ENCODE measurements around the gene CMC4.

CMC4 gene, protein sequence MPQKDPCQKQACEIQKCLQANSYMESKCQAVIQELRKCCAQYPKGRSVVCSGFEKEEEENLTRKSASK

DNA sequence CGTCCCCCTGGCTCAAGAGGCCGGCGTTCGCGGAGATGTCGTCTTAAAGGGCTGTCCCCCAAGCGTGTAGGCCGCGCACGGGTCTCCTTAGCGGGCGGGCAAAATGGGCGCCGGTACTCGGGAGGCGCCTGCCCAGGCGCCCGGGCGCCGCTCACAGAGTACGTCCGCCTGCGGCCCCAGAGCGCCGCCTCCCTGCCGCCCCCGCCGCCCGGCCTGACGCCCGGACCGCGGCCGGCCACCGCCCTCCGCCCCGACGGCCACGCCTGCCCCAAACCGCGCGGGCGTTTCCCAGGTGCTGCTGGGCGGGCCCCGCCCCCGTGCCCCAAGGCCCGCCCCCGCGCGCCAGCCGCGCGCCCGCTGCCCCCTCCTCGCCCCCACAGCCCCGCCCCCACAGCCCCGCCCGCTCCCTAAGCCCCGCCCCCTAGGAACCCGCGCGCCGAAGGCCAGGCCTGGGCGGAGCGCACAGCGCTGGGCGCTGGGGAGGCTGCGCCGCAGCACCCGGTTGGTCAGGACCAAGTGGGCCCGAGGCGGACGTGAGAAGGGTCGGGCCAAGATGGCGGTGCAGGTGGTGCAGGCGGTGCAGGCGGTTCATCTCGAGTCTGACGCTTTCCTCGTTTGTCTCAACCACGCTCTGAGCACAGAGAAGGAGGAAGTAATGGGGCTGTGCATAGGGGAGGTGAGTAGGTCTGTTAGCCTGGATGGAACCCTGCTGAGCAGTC is at the start of gene CMC4, which contains the start of the genes BRCC3 and MTCP1:
Gene CMC4 (minus strand): TSS at position 162 of the 719 bp plus-strand sequence. CDS start 7,113 bp downstream, outside the sequence.
Gene BRCC3 (plus strand): TSS at position 534 of the 719 bp plus-strand sequence. CDS start 20 bp downstream, at position 554.
Gene MTCP1 (minus strand): TSS at position 162 of the 719 bp plus-strand sequence. CDS start 5,126 bp downstream, outside the sequence.
- DNase-seq (ENCODE audit: low read depth), result peak; percentile 24

DNA sequence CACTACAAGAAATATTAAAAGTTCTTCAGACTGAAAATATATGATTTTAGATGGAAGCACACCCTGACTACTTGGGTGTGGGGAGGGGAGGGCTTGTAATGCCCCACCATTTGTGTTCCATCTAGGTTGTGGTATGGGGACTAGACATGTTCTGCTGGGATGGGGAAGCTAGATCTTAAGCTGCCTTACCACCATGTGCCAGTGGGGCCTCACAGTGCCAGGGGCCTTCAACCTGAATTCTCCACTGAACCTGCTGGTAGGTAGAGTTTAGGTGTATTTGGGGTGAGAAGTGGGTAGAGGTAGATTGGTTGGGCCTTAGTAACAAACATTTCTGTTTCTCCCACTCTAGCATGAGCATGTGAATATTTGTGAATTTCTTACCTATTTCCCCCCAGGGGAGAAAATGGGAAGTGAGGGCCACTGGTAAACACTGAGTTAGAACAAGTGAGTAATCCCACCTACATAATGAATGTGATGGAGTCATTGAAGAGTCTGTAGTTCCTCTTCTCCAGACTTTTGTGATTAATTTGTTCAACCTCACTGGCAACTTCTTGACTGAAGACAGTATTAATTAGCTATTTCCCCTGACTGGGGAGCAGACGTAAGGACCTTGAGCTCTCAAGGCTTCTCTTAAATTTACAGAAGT is 44.4 kb upstream of the CMC4 start:
- DNase-seq (ENCODE audit: low read depth), result no peak

DNA sequence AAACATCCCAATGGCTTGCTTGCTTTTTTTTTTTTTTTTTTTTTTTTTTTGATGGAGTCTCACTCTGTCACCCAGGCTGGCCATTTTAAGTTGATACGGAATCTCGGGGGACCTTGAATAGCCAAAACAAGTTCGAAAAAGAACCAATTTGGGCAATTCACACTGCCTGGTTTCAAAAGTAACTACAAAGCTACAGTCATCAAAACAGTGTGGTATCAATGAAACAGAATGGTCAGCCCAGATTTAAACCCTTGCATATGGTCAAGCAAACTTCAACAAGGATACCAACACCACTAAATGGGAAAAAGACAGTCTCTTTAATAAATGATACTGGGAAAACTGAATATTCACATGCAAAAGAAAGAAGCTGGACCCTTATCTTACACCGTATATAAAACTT is 42.2 kb upstream of the CMC4 start:
- no peak for DNase-seq (ENCODE audit: low read depth)

DNA sequence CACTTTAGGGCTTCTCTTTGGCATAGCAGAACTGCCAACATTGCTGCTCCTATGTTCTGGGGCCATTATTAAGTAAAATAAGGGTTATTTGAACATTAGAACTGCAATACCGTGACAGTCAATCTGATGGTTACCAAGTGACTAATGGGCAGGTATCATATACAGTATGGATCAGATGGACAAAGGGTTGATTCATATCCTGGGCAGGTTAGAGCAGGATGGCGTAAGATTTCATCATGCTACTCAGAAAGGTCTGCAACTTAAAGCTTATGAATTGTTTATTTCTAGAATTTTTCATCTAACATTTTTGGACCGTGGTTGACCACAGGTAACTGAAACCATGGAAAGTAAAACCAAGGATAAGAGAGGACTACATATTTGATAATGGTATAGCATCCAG is 41.2 kb upstream of the CMC4 start:
- DNase-seq (ENCODE audit: low read depth), result peak; percentile 2

DNA sequence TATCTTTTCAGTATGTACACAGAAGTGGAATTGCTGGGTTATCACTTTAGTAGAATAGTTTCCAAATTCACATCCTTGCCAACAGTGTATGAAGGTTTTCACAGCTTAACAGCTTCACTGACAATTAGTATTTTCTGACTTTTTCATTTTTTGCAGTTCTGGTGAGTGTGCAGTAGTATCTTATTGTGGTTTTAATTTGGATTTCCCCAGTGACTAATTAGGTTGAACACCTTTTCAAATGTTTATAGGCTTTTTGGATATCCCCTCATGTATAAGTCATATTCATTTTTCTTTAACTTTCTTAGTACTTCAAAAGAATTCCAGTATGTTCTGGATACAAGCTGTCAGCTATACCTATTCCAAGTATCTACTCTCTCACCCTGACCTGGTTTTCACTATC is 37.5 kb upstream of the CMC4 start:
- DNase-seq (ENCODE audit: low read depth), result no peak

DNA sequence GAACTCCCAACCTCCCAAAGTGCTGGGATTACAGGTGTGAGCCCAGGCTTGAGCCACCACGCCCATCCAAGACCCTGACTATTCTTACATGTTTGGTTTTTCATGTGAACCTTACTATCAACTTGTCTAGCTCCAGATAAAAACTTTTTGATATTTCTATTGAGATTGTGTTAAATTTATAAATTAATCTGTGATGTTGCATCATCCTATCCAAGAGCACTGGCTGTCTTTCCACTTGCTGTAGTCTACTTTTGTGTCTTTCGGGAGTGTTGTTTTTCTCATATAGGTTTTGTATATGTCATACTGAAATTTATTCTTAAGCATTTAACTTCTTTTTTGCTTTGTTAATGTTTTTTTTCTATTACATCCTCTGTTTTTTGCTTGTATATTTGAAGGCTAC is 35.0 kb upstream of the CMC4 start:
- DNase-seq (ENCODE audit: low read depth), result no peak

DNA sequence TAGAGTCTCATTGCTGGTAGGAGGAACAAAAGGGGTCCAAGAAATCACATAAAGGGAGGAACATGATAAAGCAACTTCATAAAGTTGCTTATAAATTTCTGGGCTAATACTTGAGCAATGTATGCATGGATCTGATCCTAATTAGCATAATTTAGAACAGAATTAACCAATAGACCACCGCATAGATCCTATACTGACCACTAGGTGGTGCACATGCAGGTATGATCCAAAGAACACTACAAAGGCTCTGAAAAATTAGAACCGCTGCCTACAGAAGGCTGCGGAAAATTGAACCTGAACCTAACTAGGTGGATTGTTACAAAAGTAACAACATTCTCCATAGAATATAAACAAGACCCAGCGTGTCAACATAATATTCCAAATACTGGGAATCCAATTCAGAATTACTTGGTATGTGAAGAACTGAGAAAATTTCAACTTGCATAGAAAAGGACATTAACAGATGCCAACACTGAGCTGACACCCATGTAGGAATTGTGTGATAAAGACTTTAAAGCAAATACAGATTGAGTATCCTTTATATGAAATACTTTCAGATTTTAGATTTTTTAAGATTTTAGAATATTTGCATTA is 23.6 kb upstream of the CMC4 start:
- DNase-seq (ENCODE audit: low read depth), result no peak

DNA sequence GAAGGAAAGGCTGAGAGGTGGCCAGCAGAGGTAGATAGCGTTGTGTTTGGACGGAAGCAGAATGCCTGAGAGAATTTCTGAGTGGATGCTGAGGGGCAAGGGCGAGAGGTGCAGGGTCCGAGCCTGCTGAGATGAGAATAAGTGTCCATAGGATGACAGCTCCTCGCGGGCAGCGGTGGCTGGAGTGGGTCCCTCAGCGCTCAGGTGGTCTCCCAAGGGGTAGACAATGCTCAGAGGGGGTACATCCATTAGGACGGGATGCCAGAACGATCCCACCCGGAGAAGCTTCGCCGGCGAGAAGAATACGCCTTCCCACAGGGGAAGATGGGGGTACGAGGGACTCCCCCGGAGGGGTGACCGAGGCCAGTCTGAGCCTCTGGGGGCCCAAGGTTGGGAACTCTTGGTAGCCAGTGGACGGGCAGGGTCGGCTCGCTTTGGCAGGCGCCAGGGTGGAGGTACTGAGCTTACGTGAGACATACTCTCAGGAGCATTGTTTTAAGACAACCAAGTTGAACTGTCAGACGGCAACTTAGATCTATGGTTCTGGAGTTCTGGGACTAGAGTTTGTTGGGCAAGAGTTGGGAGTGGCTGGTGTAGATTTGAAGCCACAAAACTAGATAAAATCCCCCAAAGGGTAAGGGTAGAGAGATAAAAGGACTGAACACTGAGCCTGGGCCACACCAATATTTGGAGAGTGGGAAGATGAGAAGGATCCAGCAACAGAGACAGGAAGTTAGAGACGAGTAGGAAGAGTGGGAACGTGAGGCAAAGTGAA is 16.2 kb upstream of the CMC4 start:
- no peak for DNase-seq (ENCODE audit: low read depth)

DNA sequence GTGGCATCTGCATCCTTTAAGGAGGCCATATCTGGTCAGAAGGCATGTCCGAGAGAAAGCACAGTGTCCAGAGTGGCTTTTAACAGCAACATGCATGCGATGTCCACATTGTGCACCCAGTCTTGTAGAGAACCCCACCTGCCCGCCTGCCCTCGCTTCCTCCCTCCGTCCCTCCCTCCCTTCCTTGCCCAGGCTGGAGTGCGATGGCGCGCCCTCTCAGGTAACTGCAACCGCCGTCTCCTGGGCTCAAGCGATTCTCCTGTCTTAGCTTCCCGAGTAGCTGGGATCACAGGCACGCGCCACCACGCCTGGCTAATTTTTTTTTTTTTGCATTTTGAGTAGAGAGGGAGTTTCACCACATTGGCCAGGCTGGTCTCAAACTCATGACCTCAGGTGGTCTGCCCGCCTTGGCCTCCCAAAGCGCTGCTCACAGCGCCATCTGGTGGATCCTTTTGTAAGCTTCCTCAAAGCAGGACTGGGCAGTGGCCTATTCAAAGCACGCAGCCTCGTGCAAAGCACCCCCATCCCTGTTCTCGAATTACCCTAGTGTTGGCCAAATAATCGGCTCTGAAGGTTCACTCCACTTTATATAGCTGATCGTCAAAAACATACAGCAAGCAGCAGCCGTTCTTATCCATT is 15.4 kb upstream of the CMC4 start:
- no peak for DNase-seq (ENCODE audit: low read depth)

DNA sequence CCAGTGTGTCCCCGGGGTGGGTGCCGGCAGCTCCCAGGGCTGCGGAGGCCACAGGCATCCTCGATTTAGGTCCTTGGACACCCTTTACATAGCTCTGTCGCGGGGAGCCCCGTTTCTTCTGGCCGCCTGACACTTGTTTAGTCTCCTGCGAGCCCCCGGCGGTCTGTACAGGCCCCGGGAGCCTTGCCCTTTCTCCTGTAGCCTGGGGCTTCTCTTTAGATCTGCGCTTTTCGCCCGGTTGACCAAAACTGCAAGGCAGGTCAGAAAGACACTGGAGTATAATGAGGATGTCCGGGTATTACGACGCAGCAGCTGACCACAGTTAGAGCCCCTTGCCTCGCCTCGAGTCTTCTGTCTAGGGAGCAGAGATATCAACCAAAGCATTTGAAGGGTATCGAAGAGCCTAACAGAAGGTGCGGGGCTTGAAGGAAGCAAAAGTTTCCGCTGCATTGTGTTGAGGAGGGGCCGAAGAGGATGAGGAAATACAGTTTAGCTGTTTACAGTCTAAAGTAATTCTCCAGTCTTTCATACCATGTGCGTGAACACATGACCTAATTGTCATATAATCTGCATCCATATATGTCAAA is 851 bp upstream of the CMC4 start:
- no peak for DNase-seq (ENCODE audit: low read depth)

DNA sequence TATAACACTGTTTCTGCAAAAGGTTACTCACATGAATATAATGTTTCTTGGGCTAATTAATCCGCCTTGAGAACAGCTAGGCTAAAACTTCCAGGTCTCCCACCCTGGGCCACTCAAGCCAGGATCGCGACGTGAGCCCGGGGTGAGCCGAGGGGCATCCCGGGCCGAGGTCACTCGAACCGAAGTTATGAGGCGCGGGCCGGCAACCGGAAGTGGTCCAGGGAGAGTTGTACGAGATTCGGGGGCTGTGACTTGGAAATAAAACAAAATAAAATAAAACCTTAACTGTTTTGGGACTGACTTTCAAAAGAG is 317 bp downstream of the CMC4 start:
- no peak for DNase-seq (ENCODE audit: low read depth)

DNA sequence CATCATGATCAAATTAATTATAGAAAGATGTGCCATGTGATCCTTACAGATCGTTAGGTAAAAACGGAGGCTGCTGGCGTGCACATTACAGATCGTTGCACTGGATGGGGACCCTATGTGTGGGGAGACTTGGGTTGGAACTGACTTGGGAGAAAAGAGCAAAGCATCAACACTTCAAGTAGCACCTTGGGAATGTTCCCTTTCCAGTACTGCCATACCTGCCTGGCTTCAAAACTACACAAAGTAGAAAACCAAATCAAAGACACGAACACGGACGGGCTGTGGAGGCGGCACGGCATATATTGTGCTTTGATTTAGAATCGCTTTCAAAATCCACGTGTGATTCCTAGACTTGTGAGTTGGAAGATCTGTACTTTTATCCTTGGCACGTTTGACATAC is 898 bp downstream of the CMC4 start:
- DNase-seq (ENCODE audit: low read depth), result no peak

DNA sequence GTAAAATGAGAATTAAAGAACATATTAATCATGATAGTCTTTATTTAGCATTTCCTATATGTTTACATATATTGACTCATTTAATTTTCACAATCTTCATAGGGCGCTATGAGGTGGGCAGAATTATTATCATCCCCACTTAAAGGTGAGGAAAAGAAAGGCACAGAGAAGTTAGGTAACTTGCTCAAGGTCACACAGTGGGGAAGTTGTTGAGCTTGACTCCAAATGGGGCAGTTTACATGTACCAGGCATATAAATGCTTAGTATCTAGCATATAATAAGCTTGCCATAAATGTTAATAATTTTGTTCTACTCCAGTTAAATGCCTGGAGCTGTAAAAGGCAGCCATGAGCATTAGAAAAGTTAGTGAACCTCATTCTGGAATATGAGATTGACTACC is 1.5 kb downstream of the CMC4 start:
- DNase-seq (ENCODE audit: low read depth), result no peak

DNA sequence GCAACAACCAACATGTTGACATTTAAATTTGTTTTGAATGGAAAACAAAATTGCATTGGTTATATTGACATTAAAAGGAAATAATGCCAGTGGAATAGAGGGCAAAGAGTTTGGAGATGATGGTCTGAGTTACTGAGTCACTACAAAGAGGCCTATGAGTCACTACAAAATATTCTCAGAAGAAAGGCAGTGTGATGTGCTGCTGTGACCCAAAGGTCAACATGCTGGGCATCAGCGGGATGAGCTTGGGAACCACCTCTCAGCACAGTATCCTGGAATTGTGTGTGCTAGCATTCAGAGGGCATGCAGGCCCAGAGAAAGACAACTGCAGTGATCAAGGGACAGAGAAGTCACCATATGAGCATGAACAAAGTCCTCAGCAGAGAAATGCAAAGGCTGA is 2.8 kb downstream of the CMC4 start:
- DNase-seq (ENCODE audit: low read depth), result peak; percentile 56

DNA sequence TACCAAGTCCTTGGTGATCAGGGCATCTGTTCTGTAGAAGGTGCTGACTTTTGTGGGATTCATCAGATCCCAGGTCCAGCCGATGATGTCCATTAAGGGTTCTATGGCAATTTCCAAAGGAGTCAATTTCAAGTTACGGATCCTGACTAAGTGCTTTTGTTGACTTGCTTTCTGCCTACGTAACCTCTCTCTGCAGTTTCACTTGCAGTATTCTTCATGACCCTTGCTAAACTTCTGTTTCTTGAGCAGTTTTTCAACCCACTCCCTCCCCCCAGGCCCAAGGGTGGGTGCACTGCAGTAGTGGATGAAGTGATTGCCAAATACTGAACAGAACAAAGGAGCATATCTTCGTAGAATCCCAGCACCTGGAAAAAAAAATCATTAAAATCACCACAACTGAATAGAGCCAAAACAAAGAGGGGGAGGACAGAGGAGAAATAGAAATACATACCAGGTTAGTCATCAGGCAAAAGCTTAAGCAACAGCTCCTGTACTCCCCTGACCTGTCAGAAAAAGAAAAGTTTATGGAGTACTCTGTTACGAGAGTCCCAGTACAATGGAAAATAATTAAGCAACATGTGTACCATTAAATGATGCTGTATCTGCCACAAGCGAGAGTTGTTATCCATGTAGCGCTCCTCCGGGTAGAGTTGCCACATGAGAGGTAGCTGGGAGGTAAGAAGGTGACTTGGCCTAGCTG is 5.8 kb downstream of the CMC4 start:
- peak; percentile 24 for DNase-seq (ENCODE audit: low read depth)

DNA sequence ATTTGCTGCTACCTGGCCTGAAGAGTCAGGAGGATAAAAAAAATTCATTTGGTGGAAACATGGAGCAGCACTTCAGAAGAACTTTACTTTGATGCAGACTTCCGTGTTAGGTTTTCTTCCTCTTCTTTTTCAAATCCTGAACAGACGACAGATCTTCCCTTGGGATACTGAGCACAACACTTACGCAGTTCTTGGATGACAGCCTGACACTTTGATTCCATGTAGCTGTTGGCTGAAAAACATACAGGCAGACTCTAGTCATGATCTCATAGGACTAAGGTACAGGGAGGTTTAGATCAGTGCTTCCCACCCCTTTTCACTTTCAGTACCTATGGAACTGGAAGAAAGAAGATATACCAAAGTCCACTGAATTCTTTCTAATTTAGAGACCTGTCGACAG is 9.2 kb downstream of the CMC4 start:
- DNase-seq (ENCODE audit: low read depth), result no peak

DNA sequence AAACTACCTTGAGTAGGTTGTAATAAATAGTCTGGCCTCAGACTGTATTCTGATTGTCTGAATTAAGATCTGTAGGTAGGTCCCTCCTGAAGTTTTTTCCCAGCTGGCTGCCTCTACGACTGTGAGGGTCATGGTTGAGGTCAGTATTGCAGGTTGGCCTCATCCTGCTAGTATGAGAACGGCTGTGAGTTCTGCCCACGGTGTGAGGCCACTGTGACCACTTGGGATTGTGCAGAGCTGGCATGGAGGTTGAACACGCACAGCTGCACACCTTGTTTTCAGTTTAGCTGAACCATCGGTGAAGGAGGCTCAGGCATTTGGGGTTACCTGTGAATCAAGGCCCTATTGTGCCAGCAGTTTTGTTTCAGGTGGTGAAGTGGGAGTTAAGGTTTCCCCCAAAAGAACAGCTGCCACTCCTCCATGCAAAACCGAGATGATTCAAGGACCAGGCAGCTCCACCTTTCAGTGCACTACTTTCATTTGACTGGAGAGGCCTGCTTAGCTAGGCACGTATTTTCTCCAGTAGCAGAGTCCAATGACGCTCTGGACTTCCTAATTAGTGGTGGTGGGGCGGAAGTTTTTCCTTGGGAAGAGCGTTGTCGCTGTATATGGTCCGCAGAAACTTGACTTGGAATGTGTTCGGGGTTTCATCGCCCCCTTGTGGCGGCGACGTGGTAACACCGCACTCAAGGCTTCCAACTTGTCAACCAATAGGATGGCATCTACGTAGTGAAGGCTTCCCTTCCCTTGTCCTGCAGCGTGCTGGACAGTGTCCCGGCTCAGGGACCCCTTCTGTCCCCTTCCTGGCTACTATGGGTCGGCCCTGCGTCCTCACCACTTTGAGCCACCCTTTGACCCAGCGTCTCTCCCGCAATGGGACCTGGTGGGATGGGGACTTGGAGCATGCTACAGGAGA is 13.8 kb downstream of the CMC4 start:
- no peak for DNase-seq (ENCODE audit: low read depth)

DNA sequence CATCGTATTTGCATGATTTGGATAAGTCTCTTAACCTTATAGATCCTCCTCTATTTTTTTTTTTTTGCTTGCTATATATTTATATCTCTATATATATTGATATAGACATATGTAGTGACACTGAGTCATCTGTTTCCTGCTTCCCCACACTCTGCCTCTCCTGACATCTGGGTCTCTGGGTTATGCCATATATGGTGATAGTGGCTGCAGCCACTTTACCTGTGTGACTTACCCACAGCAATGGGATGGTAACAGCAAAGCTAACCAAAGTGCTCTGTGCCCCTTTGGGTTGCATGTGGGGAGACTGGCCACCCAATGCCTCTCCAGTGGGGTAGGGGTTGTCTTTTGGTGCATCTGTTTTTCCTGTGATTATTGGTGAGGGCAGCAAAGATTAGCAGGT is 14.5 kb downstream of the CMC4 start:
- DNase-seq (ENCODE audit: low read depth), result no peak

DNA sequence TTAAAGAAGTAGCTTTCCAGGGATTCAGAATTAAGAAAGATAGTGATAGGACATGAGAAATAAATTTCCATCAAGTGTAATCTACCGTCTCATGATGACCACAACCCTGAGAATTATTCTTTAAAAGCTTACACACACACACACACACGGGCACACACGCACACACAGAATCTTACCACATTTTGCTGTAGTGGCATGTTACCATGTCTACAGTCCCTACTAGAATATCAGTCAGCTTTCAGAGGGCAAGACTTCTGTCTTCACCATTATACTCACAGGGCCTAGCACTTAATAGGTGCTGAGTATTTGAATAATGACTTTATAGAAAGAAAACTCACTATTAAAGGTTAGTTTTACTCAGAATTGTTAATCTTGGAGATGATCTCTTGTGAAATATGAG is 15.4 kb downstream of the CMC4 start:
- DNase-seq (ENCODE audit: low read depth), result no peak

DNA sequence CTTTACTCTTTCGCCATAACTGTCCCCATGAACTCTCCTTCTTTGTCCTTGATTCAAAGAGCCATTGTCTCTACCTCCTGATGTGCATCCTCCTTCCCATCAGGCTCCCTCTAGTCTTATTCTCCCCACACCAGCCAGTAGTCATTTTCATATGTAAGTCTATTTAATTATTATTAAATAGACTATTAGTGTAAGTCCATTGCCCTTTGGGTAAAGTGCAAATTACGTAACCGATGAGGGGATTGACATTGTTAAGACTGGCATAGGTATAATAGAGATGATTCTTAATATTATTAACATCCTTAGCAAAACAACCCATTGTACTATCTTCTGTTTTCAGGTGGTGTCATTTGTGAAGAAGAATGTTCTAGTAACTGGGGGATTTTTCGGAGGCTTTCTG is 16.7 kb downstream of the CMC4 start:
- no peak for DNase-seq (ENCODE audit: low read depth)
